ENCODE data around the gene CPNE7.

The CPNE7 gene

DNA sequence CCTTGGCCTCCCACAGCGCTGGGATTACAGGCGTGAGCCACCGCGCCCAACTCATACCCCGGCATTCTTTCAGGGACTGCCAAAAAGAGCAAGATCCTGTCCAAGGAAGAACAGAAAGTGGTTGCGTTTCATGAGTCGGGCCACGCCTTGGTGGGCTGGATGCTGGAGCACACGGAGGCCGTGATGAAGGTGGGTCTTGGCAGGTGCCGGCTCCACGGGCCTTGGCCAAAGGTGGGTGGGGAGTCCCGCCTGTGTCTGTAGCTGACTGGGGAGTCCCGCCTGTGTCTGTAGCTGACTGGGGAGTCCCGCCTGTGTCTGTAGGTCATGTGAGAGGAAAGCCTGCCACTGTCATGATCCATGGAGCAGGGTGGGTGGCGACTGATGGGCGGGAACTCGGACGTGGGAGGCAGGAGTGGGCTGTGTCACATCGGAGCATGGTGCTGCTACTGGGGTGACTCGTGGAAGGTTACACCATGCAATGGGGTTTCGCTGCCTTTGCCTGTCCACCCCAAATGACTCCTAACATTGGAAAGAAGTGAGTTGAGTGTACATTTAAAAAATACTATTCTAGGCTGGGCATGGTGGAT lies 25.0 kb upstream of the CPNE7 start:
- no peak for DNase-seq

DNA sequence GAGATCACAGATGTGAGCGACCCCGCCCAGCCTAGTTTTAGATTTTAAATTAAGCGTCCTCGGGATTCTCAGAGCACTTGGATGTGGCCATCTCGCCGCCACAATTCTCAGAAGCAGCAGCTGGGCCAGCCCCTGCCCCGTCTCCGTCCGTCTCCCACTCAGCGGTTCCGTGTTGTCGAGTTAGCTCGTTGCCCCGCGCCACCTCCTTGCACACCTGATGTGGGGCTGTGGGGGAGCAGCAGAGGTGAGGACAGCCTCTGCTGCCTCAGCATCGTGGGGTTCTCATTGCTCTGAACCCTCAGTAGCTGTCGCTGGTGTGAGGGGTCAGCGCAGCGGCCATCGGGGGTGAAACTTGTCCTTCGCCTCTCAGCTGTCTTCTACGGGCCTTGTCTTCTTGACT lies 23.2 kb upstream of the CPNE7 start:
- no peak for DNase-seq

DNA sequence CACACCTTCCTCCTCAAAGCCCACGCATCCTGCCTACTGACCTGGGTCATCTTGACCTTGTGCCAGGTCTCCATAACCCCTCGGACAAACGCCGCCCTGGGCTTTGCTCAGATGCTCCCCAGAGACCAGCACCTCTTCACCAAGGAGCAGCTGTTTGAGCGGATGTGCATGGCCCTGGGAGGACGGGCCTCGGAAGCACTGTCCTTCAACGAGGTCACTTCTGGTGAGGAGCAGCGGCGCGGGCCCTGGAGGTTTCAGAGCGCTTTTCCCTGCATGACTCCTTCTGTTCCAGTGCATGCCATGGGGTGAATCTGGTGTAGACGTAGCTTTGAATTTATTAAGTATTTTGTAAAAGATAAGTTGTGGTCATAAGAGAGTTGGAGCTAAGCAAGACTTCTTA lies 22.6 kb upstream of the CPNE7 start:
- DNase-seq = no peak

DNA sequence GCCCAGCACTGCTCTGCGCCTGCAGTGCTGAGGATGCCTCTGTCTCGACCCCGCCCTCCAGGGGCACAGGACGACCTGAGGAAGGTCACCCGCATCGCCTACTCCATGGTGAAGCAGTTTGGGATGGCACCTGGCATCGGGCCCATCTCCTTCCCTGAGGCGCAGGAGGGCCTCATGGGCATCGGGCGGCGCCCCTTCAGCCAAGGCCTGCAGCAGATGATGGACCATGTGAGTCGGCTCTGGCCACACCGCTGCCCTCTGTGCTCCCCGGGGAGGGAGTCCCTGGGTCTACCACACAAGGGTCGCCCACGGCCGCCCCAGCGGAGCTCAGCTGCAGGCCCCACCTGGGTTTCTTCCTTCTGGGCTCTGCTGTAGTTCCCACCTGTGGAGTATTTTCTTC lies 21.8 kb upstream of the CPNE7 start:
- no peak for DNase-seq

DNA sequence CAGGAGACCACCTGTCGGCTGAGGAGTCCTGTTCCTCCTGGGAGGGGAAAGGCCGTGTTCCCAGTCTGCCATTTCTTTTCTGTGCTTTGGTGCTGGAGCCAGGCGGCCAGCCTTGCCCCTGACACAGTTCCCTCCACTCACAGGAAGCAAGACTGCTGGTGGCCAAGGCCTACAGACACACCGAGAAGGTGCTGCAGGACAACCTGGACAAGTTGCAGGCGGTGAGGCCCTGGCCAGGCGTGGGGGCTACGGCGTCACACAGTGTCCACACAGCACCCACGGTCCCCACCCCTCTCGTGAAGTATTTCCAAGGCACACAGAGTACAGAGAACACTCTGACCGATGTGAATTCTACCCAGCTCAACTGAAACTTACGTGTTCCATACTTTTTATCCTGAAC lies 21.2 kb upstream of the CPNE7 start:
- DNase-seq = no peak

DNA sequence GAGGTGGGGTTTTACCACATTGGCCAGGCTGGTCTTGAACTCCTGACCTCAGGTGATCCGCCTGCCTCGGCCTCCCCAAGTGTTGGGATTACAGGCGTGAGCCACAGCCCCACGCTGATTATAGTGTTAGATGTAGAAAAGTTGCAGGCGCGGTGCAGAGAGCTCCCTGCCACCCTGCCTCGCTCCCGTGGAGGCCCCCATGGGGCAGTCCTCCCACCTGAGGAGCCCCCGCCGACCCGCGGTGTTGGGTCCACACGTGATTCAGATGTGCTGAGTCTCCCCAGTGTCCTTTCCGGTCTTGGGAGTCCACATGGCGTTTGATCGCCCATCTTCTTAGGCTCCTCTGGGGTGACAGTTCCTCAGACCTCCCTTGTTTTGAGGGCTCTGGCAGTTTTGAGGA lies 20.3 kb upstream of the CPNE7 start:
- DNase-seq = no peak

DNA sequence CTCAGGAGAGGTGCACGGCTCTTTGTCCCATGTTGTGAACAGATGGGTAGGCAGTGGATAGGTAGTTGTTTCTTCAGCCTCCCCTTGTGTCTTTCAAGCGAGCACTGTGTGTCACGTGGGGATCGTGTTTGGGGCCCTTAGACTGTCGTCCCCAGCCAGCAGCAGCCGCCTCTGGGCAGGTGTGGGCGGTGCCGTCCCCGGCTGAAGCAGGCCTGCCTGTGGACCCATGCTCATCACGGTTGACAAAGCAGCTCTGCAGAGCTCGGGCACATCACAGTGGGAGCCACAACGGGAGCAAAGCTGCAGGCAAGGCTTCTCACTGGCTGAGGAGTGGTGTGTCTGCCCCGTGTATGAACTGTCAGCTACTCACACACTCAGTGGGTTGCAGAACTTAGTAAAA lies 19.8 kb upstream of the CPNE7 start:
- no peak for DNase-seq

DNA sequence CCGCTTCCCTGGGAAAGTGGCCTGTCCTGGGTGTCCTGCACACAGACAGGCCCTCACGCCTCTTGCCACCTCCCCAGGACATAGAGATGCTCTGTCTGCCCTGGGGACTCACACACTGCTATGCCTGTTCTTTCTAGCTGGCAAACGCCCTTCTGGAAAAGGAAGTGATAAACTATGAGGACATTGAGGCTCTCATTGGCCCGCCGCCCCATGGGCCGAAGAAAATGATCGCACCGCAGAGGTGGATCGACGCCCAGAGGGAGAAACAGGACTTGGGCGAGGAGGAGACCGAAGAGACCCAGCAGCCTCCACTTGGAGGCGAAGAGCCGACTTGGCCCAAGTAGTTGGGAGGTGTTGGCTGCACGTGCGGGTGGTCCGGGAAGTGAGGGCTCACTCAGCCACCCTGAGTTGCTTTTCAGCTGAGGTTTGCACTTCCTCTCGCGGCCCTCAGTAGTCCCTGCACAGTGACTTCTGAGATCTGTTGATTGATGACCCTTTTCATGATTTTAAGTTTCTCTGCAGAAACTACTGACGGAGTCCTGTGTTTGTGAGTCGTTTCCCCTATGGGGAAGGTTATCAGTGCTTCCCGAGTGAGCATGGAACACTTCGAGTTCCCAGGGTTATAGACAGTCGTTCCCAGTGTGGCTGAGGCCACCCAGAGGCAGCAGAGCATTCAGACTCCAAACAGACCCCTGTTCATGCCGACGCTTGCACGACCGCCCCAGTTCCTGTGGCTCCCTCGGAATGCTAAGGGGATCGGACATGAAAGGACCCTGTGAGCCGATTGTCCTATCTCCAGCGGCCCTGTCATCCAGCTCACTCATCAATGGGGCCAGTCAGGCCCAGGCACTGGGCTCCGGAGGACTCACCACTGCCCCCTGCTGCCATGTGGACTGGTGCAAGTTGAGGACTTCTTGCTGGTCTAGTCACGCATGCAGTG lies 18.5 kb upstream of the CPNE7 start:
- peak; percentile 82 for DNase-seq

DNA sequence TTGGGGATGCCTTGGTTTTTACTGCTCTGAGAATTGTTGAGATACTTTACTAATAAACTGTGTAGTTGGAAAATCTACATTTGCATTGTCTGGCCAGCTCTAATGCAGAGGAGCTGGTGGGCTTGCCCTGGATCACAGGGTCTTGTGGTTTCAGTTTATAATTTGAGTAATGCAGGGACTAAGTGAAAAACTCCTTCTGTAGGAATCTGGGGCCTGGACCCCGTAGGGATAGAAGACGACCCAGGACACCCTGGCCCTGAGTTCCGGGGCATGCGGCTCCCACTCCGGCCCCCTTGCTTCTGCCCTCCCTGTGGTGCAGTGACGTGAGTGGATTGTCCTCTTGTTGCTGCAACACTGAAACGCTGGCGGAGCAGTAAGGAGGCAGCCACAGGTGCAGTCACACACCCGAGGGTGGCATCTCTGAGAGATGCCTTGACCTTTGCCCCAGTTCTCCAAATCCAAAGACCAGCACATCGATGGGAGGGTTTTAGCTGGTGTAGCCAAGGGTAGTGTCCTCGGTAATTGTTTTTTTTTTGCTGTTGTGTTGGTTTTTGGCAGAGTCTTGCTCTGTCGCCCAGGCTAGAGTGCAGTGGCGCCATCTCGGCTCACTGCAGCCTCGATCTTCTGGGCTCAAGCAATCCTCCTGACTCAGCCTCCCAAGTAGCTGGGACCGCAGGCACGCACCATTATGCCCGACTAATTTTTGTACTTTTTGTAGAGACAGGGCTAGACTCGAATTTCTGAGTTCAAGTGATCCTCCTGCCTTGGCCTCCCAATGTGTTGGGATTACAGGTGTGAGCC lies 17.7 kb upstream of the CPNE7 start:
- no peak for DNase-seq

DNA sequence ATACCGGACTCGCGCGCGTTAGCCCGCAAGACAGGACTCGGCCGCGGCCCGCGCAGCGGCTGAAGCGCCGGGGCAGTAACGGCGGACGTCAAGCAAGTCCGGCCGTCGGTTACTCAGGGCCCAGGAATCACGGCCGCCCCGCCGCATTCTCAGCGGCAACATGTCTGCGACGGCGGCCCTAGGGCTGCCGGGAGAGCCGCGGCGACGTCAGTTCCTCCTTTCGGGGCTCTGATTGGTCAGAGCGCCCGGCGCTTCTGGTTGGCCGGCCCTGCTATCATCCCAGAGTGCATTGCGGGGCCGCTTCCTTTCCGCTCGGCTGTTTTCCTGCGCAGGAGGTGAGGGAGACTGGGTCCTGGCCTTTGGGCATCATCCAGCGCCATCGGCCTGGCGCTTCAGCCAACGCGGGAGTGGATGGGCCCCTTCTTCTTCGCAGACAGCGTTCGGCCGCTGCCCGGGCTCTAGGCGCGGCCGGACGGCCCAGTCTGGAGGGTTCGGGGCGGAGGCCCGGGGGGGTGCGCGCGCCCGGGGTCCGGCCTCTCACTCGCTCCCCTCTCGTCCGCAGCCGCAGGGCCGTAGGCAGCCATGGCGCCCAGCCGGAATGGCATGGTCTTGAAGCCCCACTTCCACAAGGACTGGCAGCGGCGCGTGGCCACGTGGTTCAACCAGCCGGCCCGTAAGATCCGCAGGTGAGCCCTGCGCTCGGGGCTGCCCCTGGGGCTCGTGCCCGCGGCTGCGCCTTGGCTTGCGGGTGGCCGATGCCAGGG lies 15.0 kb upstream of the CPNE7 start, which contains the start of gene RPL13:
Gene RPL13, plus strand, starts transcription at position 305 of the 764 bp plus-strand sequence. Its CDS starts 278 bp downstream, at position 583.
- DNase-seq = peak; percentile 95

DNA sequence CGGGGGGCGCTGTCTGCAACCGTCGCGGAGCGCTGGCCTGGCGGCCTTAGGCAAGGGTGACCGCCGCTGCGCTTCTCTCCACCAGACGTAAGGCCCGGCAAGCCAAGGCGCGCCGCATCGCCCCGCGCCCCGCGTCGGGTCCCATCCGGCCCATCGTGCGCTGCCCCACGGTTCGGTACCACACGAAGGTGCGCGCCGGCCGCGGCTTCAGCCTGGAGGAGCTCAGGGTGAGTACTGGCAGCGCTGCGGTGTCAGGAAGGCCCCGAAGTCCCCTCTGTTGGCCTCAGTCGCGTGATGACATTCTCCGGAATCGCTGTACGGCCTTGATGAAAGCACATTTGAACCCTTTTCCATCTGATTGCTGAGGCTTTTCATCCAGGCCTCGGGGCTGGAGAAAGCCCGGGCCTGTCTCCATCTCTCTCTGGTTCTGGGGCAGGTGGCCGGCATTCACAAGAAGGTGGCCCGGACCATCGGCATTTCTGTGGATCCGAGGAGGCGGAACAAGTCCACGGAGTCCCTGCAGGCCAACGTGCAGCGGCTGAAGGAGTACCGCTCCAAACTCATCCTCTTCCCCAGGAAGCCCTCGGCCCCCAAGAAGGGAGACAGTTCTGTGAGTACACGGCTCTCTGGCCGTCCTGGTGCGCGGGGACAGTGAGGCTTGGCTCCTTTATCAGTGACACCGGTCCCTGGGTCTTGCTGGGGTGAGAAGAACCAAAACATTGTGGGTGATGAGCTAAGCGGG lies 14.2 kb upstream of the CPNE7 start:
- no peak for DNase-seq

DNA sequence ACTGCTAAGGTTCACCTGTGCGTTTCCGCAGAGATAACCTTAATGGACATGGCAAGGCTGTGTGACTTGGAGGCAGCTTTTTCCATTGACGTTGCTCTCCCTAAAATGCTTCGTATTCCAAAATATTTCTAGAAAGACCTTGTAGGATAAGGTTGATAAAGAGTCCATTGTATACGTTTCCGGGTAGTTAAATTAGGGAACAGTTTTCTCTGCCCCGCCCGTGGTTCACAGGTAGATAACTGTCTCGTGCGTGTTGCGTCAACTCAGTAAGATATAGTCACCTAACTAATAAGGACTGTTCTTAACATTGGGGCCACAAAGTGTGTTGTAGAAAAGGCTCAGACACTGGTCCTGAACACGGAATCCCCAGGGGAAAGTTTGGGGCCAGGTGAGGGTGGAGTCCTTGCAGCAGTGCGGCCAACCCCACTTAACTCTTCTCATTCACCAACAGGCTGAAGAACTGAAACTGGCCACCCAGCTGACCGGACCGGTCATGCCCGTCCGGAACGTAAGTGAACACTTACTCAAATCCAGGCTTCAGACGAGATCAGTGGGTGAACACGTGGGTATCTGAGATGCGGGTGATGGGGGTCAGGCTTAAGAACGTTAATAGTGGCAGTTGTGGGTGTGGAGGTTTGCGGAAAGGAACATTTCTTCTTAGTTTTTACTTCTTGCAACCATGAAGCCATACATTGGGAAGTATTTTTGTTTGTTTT lies 13.5 kb upstream of the CPNE7 start:
- DNase-seq = peak; percentile 15

DNA sequence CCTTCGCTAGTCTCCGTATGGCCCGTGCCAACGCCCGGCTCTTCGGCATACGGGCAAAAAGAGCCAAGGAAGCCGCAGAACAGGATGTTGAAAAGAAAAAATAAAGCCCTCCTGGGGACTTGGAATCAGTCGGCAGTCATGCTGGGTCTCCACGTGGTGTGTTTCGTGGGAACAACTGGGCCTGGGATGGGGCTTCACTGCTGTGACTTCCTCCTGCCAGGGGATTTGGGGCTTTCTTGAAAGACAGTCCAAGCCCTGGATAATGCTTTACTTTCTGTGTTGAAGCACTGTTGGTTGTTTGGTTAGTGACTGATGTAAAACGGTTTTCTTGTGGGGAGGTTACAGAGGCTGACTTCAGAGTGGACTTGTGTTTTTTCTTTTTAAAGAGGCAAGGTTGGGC lies 12.6 kb upstream of the CPNE7 start:
- no peak for DNase-seq

DNA sequence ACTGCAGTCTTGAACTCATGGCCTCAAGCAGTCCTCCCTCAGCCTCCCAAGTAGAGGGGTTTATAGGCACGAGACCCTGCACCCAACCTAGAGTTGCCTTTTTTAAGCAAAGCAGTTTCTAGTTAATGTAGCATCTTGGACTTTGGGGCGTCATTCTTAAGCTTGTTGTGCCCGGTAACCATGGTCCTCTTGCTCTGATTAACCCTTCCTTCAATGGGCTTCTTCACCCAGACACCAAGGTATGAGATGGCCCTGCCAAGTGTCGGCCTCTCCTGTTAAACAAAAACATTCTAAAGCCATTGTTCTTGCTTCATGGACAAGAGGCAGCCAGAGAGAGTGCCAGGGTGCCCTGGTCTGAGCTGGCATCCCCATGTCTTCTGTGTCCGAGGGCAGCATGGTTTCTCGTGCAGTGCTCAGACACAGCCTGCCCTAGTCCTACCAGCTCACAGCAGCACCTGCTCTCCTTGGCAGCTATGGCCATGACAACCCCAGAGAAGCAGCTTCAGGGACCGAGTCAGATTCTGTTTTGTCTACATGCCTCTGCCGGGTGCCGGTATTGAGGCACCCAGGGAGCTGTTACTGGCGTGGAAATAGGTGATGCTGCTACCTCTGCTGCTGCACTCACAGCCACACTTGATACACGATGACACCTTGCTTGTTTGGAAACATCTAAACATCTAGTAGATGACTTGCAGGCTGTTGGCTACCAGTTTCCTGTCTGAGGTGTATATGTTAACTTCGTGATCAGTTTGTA lies 11.7 kb upstream of the CPNE7 start:
- DNase-seq = peak; percentile 23

DNA sequence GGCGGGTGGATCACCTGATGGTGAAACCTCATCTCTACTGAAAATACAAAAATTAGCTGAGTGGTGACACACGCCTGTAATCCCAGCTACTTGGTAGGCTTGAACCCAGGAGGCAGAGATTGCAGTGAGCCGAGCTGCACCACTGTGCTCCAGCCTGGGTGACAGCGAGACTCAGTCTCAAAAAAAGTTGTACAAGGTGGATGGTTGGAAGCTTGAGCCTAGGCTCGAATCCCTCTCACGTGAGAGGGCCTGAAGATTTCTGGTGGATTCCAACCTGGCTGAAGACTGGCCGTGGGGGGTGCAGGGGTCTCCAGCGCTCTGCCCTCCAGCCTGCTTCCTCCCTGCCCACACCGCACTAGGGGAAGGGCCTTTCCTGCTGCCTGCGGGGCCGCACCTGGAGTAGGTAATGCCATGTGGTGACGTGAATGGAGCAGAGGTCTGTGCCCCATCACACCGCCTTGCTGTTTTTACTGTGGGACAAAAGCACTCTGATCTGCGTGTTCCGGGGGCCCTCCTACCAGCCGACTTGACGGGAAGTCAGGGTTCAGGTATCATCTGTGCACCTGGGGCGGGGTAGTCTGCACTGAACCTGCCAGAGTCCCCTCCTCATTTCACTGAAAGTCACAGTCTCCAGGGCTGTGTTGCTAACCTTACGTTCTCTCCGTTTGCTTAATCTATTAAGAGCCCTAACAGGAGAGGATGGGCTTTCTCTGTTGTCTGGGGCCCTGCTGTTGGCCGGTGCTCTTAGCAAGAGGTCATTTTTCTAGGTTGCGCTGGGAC lies 10.9 kb upstream of the CPNE7 start:
- peak; percentile 12 for DNase-seq

DNA sequence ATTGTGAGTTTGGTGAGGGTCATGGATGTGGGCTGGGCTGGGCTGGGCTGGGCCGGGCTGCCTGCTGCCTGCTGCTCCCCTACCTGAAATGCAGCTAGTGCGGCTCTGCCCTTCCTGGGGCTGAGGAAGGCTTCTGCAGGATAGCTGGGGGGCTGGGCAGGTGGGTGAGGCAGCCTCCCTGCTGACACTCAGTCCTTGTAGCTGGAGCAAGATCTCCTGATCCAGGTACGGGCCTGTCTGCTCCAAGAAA lies 10.4 kb upstream of the CPNE7 start:
- DNase-seq = no peak

DNA sequence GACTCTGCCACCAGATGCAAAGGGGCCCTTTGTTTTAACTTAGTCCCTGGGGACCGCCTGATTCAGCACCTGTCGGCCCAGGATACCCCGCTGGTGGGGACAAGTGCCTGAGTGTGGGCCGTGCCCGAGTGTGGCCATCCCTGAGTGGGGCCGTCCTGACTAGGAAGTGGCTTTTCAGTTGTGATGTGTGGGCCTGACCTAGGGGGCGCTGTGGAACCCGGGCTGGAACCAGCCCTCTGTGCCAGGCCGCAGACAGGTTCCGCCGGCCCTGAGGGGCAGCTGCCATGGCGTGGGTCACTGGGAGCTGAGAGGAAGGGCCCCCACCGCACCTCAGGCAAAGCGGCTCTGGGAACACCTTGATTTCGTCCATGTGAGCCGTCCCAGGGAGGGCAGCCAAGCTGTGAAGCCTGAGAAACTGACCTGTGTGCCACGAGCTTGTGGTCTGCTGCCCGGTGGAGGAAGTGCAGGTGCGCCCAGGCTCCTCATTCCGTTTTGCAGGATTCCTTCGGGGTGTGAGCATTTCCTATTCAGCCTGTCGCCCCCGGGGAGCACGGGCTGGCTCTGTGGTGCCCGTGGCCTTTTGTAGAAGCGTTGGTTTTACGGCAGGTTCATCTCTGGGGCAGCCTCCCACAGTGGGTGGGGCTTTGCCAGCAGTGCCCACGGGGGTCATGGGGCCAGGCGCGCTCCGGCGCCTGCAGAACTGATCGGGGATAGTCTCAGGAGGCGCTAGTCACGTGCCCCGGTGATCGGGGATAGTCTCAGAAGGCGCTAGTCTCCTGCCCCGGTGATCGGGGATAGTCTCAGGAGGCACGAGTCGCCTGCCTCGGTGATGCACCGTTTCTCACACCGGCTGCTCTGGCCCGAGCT lies 9.8 kb upstream of the CPNE7 start:
- peak; percentile 51 for DNase-seq

DNA sequence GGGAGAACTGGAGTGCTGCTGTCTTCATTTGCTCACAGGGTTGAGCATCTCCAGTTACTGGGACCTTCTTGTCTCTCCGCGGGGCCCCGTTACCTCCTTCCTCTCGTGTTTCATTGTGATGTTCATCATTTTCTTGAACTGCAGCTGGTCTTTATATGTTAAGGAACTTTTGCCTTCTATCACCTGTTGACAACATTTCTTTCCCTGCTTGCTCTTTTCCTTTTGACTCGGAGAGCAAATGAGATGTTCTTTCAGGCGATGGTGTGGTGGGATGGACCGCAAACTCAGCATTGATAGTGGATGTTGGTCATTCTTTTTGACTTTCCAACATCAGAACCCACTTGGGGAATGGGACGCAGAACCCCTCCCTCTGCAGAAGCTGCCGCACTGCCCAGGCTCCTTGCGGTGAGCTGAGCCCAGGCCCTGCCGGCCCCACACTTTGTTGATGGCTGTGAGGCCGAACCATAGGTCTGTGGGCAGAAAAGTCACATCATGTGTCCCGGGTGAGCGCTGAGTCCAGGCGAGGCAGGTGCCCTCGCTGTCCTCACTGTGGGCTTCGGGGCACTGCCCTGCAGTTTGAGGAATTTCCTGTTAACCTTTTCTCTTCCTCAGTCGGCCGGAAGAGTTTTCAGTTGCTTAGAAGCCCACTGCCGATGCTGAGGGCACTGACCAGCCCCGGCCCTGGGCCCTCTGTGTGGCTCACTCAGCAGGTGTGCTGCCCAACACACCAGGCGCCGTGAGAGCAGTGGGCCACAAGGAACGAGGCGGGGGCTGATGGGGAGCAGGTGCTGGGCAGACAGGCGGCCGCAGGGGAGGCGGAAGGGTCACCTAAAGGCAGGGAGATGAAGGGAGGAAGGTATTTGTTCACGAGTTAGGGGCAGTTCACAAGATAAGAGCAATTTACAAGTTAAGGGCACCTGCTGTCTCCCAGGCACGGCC lies 7.6 kb upstream of the CPNE7 start:
- DNase-seq = no peak
